IMR-90 (cell line): Measurements from ENCODE around the gene GPLD1. TPM values are rescaled to one million over a fixed set of nuclear protein-coding genes. Genes with fewer than 3 reads are reported as not detected.

Experiments used
- ATAC-seq: fragments of 200-7000 bp; cut with Tn5 transposase; 2 replicates; pipeline ENCODE4 v1.9.1; 2020; ENCODE audit warnings: low read depth, mild to moderate bottlenecking, moderate library complexity
- BruUV-seq: library from RNA; stranded (reverse); fragments of 400-500 nt; replicated peaks from 2 replicates; lab custom pipeline; 2021; lab: Mats Ljungman, UMichigan
- CTCF ChIA-PET: fragments of 300-600 bp; formaldehyde crosslinking; extraction: SDS; loops from one replicate; lab custom pipeline; 2021; ENCODE audit warnings: antibody characterized with exemption; lab: Yijun Ruan, JAX
- POLR2A ChIA-PET: fragments of 300-600 bp; sonication (Branson Sonifier 250); formaldehyde crosslinking; loops from one replicate; lab custom pipeline; 2022; ENCODE audit warnings: antibody characterized with exemption; ENCODE audit not compliant: unreplicated experiment; lab: Charles Lee
- DNase-seq: peaks from one replicate; pipeline ENCODE4 v3.0.0; 2013
- H2AFZ ChIP-seq: replicated peaks from 2 replicates; pipeline ENCODE3; 2013; ENCODE audit warnings: low read length, mild to moderate bottlenecking; ENCODE audit not compliant: poor library complexity
- H2AK5ac ChIP-seq: 2 replicates; pipeline ENCODE4 v1.6.1; 2013; ENCODE audit warnings: low read depth, low read length, inconsistent platforms
- H2AK9ac ChIP-seq: replicated peaks from 2 replicates; pipeline ENCODE3; 2013; ENCODE audit warnings: mild to moderate bottlenecking, low read depth, low read length, moderate library complexity; ENCODE audit not compliant: poor library complexity
- H2BK120ac ChIP-seq: 2 replicates; pipeline ENCODE4 v1.6.1; 2013; ENCODE audit warnings: low read depth, low read length, inconsistent platforms
- H2BK15ac ChIP-seq: 3 replicates; pipeline ENCODE4 v1.6.1; 2013; ENCODE audit warnings: low read depth, low read length, inconsistent platforms
- H2BK20ac ChIP-seq: 2 replicates; pipeline ENCODE4 v1.6.1; 2013; ENCODE audit warnings: low read depth, mild to moderate bottlenecking, inconsistent platforms, low read length, moderate library complexity
- H2BK5ac ChIP-seq: 2 replicates; pipeline ENCODE4 v1.6.1; 2013; ENCODE audit warnings: mild to moderate bottlenecking, low read depth, low read length, inconsistent platforms; ENCODE audit not compliant: poor library complexity, severe bottlenecking
- H3K14ac ChIP-seq: replicated peaks from 2 replicates; pipeline ENCODE4 v1.6.1; 2013; ENCODE audit warnings: low read depth, low read length, inconsistent platforms
- H3K18ac ChIP-seq: 2 replicates; pipeline ENCODE4 v1.6.1; 2013; ENCODE audit warnings: low read depth, low read length, control low read depth
- H3K23ac ChIP-seq: 2 replicates; pipeline ENCODE4 v1.6.1; 2013; ENCODE audit warnings: low read depth, low read length, inconsistent platforms
- H3K27ac ChIP-seq: 2 replicates; pipeline ENCODE4 v1.5.1; 2013; ENCODE audit warnings: mild to moderate bottlenecking, control low read depth, low read length; ENCODE audit not compliant: insufficient read depth
- H3K27me3 ChIP-seq: 2 replicates; pipeline ENCODE4 v1.6.1; 2013; ENCODE audit warnings: low read length; ENCODE audit not compliant: control insufficient read depth, insufficient read depth
- H3K36me3 ChIP-seq: 2 replicates; pipeline ENCODE4 v1.6.1; 2013; ENCODE audit warnings: low read length, mixed read lengths; ENCODE audit not compliant: control insufficient read depth, insufficient read depth
- H3K4ac ChIP-seq: 2 replicates; pipeline ENCODE4 v1.6.1; 2013; ENCODE audit warnings: low read depth, low read length, inconsistent platforms
- H3K4me1 ChIP-seq: 2 replicates; pipeline ENCODE4 v1.6.1; 2013; ENCODE audit warnings: low read length, mixed read lengths; ENCODE audit not compliant: control insufficient read depth, insufficient read depth
- H3K4me2 ChIP-seq: 2 replicates; pipeline ENCODE4 v1.6.1; 2013; ENCODE audit warnings: low read depth, mild to moderate bottlenecking, control low read depth, low read length, moderate library complexity
- H3K4me3 ChIP-seq: 2 replicates; pipeline ENCODE4 v1.5.1; 2013; ENCODE audit warnings: low read depth, mild to moderate bottlenecking, control low read depth, low read length, moderate library complexity; ENCODE audit not compliant: insufficient read depth
- H3K56ac ChIP-seq: 2 replicates; pipeline ENCODE4 v1.6.1; 2013; ENCODE audit warnings: low read length, inconsistent platforms; ENCODE audit not compliant: insufficient read depth; ENCODE audit errors: extremely low read depth
- H3K79me1 ChIP-seq, 2 experiments: 2 replicates each; pipeline ENCODE4 v1.6.1; 2013; ENCODE audit warnings: low read length in 2 of 2, inconsistent platforms in 1 of 2, low read depth in 1 of 2
- H3K9ac ChIP-seq: 2 replicates; pipeline ENCODE4 v1.6.1; 2013; ENCODE audit warnings: low read depth, low read length, control low read depth
- H3K9me1 ChIP-seq: 2 replicates; pipeline ENCODE4 v1.6.1; 2013; ENCODE audit warnings: low read length, inconsistent platforms; ENCODE audit not compliant: insufficient read depth
- H3K9me3 ChIP-seq: 2 replicates; pipeline ENCODE4 v1.6.1; 2013; ENCODE audit warnings: low read length; ENCODE audit not compliant: control insufficient read depth, insufficient read depth
- H4K20me1 ChIP-seq: 2 replicates; pipeline ENCODE4 v1.6.1; 2013; ENCODE audit warnings: low read length, inconsistent platforms; ENCODE audit not compliant: insufficient read depth
- H4K5ac ChIP-seq: 2 replicates; pipeline ENCODE4 v1.6.1; 2013; ENCODE audit warnings: mild to moderate bottlenecking, low read depth, low read length, control low read depth
- H4K8ac ChIP-seq, 2 experiments: 2 replicates each; pipeline ENCODE4 v1.6.1; 2013; ENCODE audit warnings: low read depth in 2 of 2, low read length in 2 of 2, control low read depth in 1 of 2, inconsistent platforms in 1 of 2
- H4K91ac ChIP-seq: 2 replicates; pipeline ENCODE4 v1.6.1; 2013; ENCODE audit warnings: low read depth, low read length, inconsistent platforms; ENCODE audit not compliant: insufficient read depth
- BHLHE40 ChIP-seq: fragments of 150-350 bp; IDR thresholded peaks from 2 replicates; pipeline ENCODE4 v1.6.1; 2016; ENCODE audit warnings: mild to moderate bottlenecking, low read depth, low read length
- CEBPB ChIP-seq: IDR thresholded peaks from 2 replicates; pipeline ENCODE4 v1.6.1; 2012; ENCODE audit warnings: low read depth, low read length, improper control_type of control experiment
- CHD1 ChIP-seq: IDR thresholded peaks from 2 replicates; pipeline ENCODE4 v1.6.1; 2012; ENCODE audit warnings: low read depth, low read length, improper control_type of control experiment
- CTCF ChIP-seq: conservative IDR thresholded peaks from 2 replicates; pipeline ENCODE4 v1.5.1; 2012; ENCODE audit warnings: mild to moderate bottlenecking, low read depth, low read length, improper control_type of control experiment
- ELK1 ChIP-seq: fragments of 150-350 bp; IDR thresholded peaks from 2 replicates; pipeline ENCODE4 v1.6.1; 2016; ENCODE audit warnings: low read depth, mild to moderate bottlenecking, low read length, moderate library complexity, borderline replicate concordance
- FOS ChIP-seq: fragments of 150-350 bp; IDR thresholded peaks from 2 replicates; pipeline ENCODE4 v1.6.1; 2016; ENCODE audit warnings: low read depth, low read length
- MAFK ChIP-seq: IDR thresholded peaks from 2 replicates; pipeline ENCODE4 v1.6.1; 2012; ENCODE audit warnings: low read depth, low read length, improper control_type of control experiment
- MAZ ChIP-seq: IDR thresholded peaks from 2 replicates; pipeline ENCODE4 v1.6.1; 2012; ENCODE audit warnings: low read depth, mild to moderate bottlenecking, low read length, improper control_type of control experiment, moderate library complexity, borderline replicate concordance
- MXI1 ChIP-seq: IDR thresholded peaks from 2 replicates; pipeline ENCODE4 v1.6.1; 2012; ENCODE audit warnings: low read depth, mild to moderate bottlenecking, low read length, moderate library complexity, borderline replicate concordance
- NFE2L2 ChIP-seq: fragments of 150-350 bp; IDR thresholded peaks from 2 replicates; pipeline ENCODE4 v1.6.1; 2016; ENCODE audit warnings: low read depth, mild to moderate bottlenecking, low read length
- POLR2A ChIP-seq: IDR thresholded peaks from 2 replicates; pipeline ENCODE4 v1.6.1; 2012; ENCODE audit warnings: mild to moderate bottlenecking, low read depth, low read length
- RAD21 ChIP-seq: IDR thresholded peaks from 2 replicates; pipeline ENCODE4 v1.6.1; 2012; ENCODE audit warnings: low read length, improper control_type of control experiment
- RCOR1 ChIP-seq: IDR thresholded peaks from 2 replicates; pipeline ENCODE4 v1.6.1; 2012; ENCODE audit warnings: mild to moderate bottlenecking, low read length, improper control_type of control experiment; ENCODE audit not compliant: insufficient replicate concordance
- RFX5 ChIP-seq: IDR thresholded peaks from 2 replicates; pipeline ENCODE4 v1.8.0; 2012; ENCODE audit warnings: low read depth, mild to moderate bottlenecking, low read length, moderate library complexity
- SMC3 ChIP-seq: fragments of 150-350 bp; IDR thresholded peaks from 2 replicates; pipeline ENCODE4 v1.6.1; 2016; ENCODE audit warnings: low read depth, mild to moderate bottlenecking, antibody characterized with exemption, low read length, moderate library complexity
- USF2 ChIP-seq: fragments of 150-350 bp; IDR thresholded peaks from 2 replicates; pipeline ENCODE4 v1.6.1; 2017; ENCODE audit warnings: mild to moderate bottlenecking, antibody characterized with exemption, low read length, low read depth
- WGBS, 2 experiments: methylation state at CpG; one replicate each; pipeline versions ENCODE4 v1.1.5 to v1.1.7; 2013; ENCODE audit warnings: missing lambda C conversion rate in 2 of 2; ENCODE audit not compliant: insufficient read length in 1 of 2; ENCODE audit errors: extremely low coverage in 2 of 2; 5-methylcytosine and 5-hydroxymethylcytosine counted together
- dilution Hi-C: fragments of 300-500 bp; cut with HindIII; formaldehyde crosslinking; loops from one replicate; pipeline ENCODE4 v1.14.3; 2018; ENCODE audit warnings: low sequenced_read_pairs; ENCODE audit not compliant: unreplicated experiment
- in situ Hi-C: fragments of 300-500 bp; cut with MboI; formaldehyde crosslinking; loops from 3 replicates; pipeline ENCODE4 v1.14.3; 2019; ENCODE audit warnings: low sequenced_read_pairs, inconsistent platforms, mixed read lengths
- intact Hi-C: fragments of 100-400 bp; cut with micrococcal nuclease; formaldehyde crosslinking; loops from 2 replicates; pipeline ENCODE4 v1.10.0; 2022
- polyA plus RNA-seq, 3 experiments: library from polyadenylated mRNA; depleted of rRNA; stranded (reverse); fragments of >200 nt; gene quantifications; 2 replicates each; pipeline ENCODE4 v1.2.3, GENCODE V29; 2012; ENCODE audit warnings: low replicate concordance in 1 of 3
- total RNA-seq: library from RNA; depleted of rRNA; stranded (reverse); fragments of >200 nt; gene quantifications from 2 replicates; pipeline ENCODE4 v1.2.3, GENCODE V29; 2012

The GPLD1 gene
- total and polyA plus RNA-seq, 2 of the 4 experiments (the other 2 are of a cell fraction), result 0.05 to 0.18 TPM

- ATAC-seq (no peak), DNase-seq (peak; percentile 47)
- H3K23ac ChIP-seq, result no peak overlapping the region
- no peak overlapping the region for H3K14ac ChIP-seq
- 36% methylated on average over 3 of the region's 3 CpGs; no CpG with 5 or more reads in 1 of the 2 experiments for WGBS, 2 experiments
- H3K79me1 ChIP-seq, result no peaks in the 10 kb centered on the region
- dilution Hi-C loops, result no loop called here
- no peaks in the 10 kb centered on the region for H3K27me3 ChIP-seq
- in situ Hi-C loops, result loop anchor here (10.0 kb wide), 1 partner anchor 265 kb away; no protein-coding TSS in a partner anchor
- no peak overlapping the region for H3K4me2 ChIP-seq
- no peak overlapping the region for H3K27ac ChIP-seq
- H3K4ac ChIP-seq, result no peak overlapping the region
- no peak overlapping the region for H3K9ac ChIP-seq
- H2BK15ac ChIP-seq, result no peak overlapping the region
- H3K4me1 ChIP-seq, result peaks cover 3% of the 10 kb centered on the region; the same call in 1 of the 2 replicates
- no peak overlapping the region for H2BK120ac ChIP-seq
- ChIA-PET POLR2A (no interaction called here), CTCF (interaction anchor here (0.6 to 1.7 kb wide), 5 partner anchors 8 to 155 kb away, joined by 3 to 7 read pairs (median 5); no protein-coding TSS in a partner anchor)
- no peaks in the 10 kb centered on the region for H4K20me1 ChIP-seq
- H4K91ac ChIP-seq, result no peak overlapping the region
- no peak overlapping the region for H2AK5ac ChIP-seq
- no peak overlapping the region for H2AK9ac ChIP-seq
- no peak overlapping the region for H2BK5ac ChIP-seq
- no peak overlapping the region for H2BK20ac ChIP-seq
- H4K8ac ChIP-seq, result no peak overlapping the region
- H3K9me3 ChIP-seq, result no peaks in the 10 kb centered on the region
- BruUV-seq, result no TSS peak
- no peak overlapping the region for H3K56ac ChIP-seq
- peaks cover 4% of the 10 kb centered on the region for H3K9me1 ChIP-seq
- H2AFZ ChIP-seq, result no peak overlapping the region
- intact Hi-C loops, result no loop called here
- H3K4me3 ChIP-seq, result no peak overlapping the region
- H3K18ac ChIP-seq, result no peak overlapping the region
- TF ChIP-seq CEBPB (no peak), MAZ (no peak), RCOR1 (no peak), CTCF (no peak), MXI1 (no peak), SMC3 (no peak), MAFK (no peak), RAD21 (no peak), NFE2L2 (no peak), ELK1 (no peak), FOS (no peak), RFX5 (no peak), USF2 (no peak), POLR2A (no peak), BHLHE40 (no peak), CHD1 (no peak)
- no peak overlapping the region for H4K5ac ChIP-seq
- peaks cover 1% of the 10 kb centered on the region; the same call in 1 of the 2 replicates for H3K36me3 ChIP-seq
These were observed 59.3 kb downstream of the GPLD1 start for GRCh38 chr6:24430086-24430485.
